ENCODE data around the gene HINT3.
"Not testable (repeated sequence)": the region's sequence is repeated elsewhere in the genome, so short reads cannot be mapped to it uniquely, and the experiment has no call there.

HINT3 gene

GRCh38 chr6:125940247-125941041 is 16.1 kb upstream of the HINT3 start:
- DNase-seq = no peak

GRCh38 chr6:125942672-125943527 is 13.7 kb upstream of the HINT3 start:
- no peak for DNase-seq

- no peak for DNase-seq
These were observed 12.8 kb upstream of the HINT3 start for GRCh38 chr6:125943528-125944433.

- no peak for DNase-seq
These were observed 12.1 kb upstream of the HINT3 start for GRCh38 chr6:125944434-125944816.

- no peak for DNase-seq
These were observed 11.7 kb upstream of the HINT3 start for GRCh38 chr6:125944896-125945295.

- no peak for DNase-seq
These were observed 11.0 kb upstream of the HINT3 start for GRCh38 chr6:125945378-125946141.

- no peak for DNase-seq
These were observed 9.0 kb upstream of the HINT3 start for GRCh38 chr6:125947615-125948014.

GRCh38 chr6:125948455-125948854 is 8.1 kb upstream of the HINT3 start:
- DNase-seq = no peak

- DNase-seq = no peak
These were observed 7.5 kb upstream of the HINT3 start for GRCh38 chr6:125949069-125949468.

- DNase-seq = no peak
These were observed 6.3 kb upstream of the HINT3 start for GRCh38 chr6:125950293-125950692.

GRCh38 chr6:125950716-125951115 is 5.9 kb upstream of the HINT3 start:
- DNase-seq = not testable (repeated sequence)

GRCh38 chr6:125951323-125951722 is 5.2 kb upstream of the HINT3 start:
- no peak for DNase-seq

GRCh38 chr6:125952764-125953501 is 3.6 kb upstream of the HINT3 start:
- no peak for DNase-seq

- DNase-seq = peak; percentile 80
These were observed 3.1 kb upstream of the HINT3 start for GRCh38 chr6:125953502-125953875.

GRCh38 chr6:125954735-125955339 is 1.7 kb upstream of the HINT3 start:
- DNase-seq = no peak

GRCh38 chr6:125955973-125956372 is 597 bp upstream of the HINT3 start:
- DNase-seq = no peak

- no peak for DNase-seq
These were observed 772 bp downstream of the HINT3 start for GRCh38 chr6:125957391-125957693.

- DNase-seq = no peak
These were observed 1.3 kb downstream of the HINT3 start for GRCh38 chr6:125957845-125958244.

- DNase-seq = no peak
These were observed 2.5 kb downstream of the HINT3 start for GRCh38 chr6:125959041-125959440.

GRCh38 chr6:125961117-125961516 is 4.5 kb downstream of the HINT3 start:
- no peak for DNase-seq

GRCh38 chr6:125962900-125963497 is 6.4 kb downstream of the HINT3 start:
- DNase-seq = no peak
